Mucosa of rectum (tissue), 2 donors: ENCODE measurements around the gene GABRQ.

Experiments
- H3K27ac ChIP-seq, 2 donors: one replicate each; pipeline ENCODE4 v1.7.0; 2013; ENCODE audit warnings: inconsistent platforms in 2 of 2, low read depth in 2 of 2, low read length in 2 of 2
- H3K27me3 ChIP-seq, 2 donors: one replicate each; pipeline ENCODE4 v1.7.0; 2013; ENCODE audit warnings: low read length in 2 of 2; ENCODE audit not compliant: control insufficient read depth in 2 of 2, insufficient read depth in 2 of 2
- H3K36me3 ChIP-seq, 2 donors: one replicate each; pipeline ENCODE4 v1.7.0; 2013; ENCODE audit warnings: low read length in 2 of 2; ENCODE audit not compliant: control insufficient read depth in 2 of 2, insufficient read depth in 2 of 2
- H3K4me1 ChIP-seq, 2 donors: one replicate each; pipeline ENCODE4 v1.7.0; 2013; ENCODE audit warnings: low read length in 2 of 2, mild to moderate bottlenecking in 1 of 2; ENCODE audit not compliant: control insufficient read depth in 2 of 2, insufficient read depth in 2 of 2
- H3K4me3 ChIP-seq, 2 donors: one replicate each; pipeline ENCODE4 v1.7.0; 2013; ENCODE audit warnings: low read length in 2 of 2
- H3K9ac ChIP-seq, 2 donors: one replicate each; pipeline ENCODE4 v1.7.0; 2013; ENCODE audit warnings: low read length in 2 of 2, low read depth in 1 of 2, mild to moderate bottlenecking in 1 of 2
- H3K9me3 ChIP-seq, 2 donors: one replicate each; pipeline ENCODE4 v1.7.0; 2013; ENCODE audit warnings: low read length in 2 of 2; ENCODE audit not compliant: control insufficient read depth in 2 of 2
- donor health status: healthy.
- donor health status: Normal muscosa, but diverticular disease.

Gene GABRQ

GRCh38 chrX:152637649-152638442 lies at the start of gene GABRQ:
Gene GABRQ, plus strand, starts transcription at chrX:152637895. Its CDS starts 308 bp downstream, at chrX:152638203.
- Histone ChIP-seq H3K36me3 (no peaks in the 10 kb centered on the region), H3K9ac (no peak within 1 kb of the TSS), H3K4me3 (no peak within 1 kb of the TSS), H3K27me3 (peaks cover 9 to 14% of the 10 kb centered on the region in 2 donors), H3K27ac (no peak within 1 kb of the TSS), H3K4me1 (no peaks in the 10 kb centered on the region), H3K9me3 (no peaks in the 10 kb centered on the region)

- H3K9ac ChIP-seq = no peak overlapping the region
Measured at GRCh38 chrX:152588206-152588605, 49.5 kb upstream of the GABRQ start.

DNA sequence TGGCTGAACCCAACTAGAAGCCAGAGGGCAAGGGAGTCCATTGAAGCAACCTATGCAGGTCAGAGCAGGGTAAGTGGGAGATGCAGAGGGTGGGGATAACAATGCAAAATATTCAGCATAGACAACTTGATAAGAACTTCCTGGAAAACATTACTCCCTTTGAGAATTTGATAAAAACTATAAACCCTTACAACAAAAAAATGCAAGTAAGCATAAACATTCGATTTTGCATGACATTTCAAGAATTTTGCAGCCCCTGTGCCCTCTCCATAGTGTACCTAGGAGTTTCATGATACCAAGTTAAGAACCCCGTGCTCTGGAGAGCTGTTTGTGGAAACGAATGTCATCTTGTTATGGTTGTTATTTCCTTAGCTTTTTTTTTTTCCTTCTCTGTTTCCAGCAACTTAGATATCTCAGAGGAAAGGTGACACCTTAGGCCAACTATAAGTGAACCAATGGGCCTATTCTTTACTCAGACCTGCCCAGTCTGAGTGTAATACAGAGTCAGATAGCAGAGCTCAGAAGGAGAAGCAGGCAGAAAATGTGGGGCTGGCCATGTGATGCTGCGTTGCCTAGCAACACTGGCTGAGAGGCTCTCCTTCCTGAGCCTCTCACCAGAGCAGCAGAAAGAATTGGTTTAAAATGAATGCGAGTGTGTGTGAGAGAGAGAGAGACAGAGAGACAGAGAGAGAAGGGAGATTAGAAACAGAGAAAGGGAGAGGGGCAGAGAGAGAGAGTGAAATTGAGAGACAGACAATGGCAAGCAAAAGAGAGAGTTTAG lies 36.7 kb upstream of the GABRQ start:
- Histone ChIP-seq H3K27ac (no peak overlapping the region), H3K27me3 (no peaks in the 10 kb centered on the region), H3K4me1 (no peaks in the 10 kb centered on the region), H3K4me3 (no peak overlapping the region), H3K9me3 (no peaks in the 10 kb centered on the region), H3K9ac (no peak overlapping the region), H3K36me3 (no peaks in the 10 kb centered on the region)

More at GRCh38 chrX:152588206-152588605, 49.5 kb upstream of the GABRQ start:
- Histone ChIP-seq H3K4me3 (no peak overlapping the region), H3K4me1 (no peaks in the 10 kb centered on the region), H3K9me3 (no peaks in the 10 kb centered on the region), H3K27me3 (no peaks in the 10 kb centered on the region), H3K27ac (no peak overlapping the region), H3K36me3 (no peaks in the 10 kb centered on the region)

GRCh38 chrX:152601848-152602616 lies 35.7 kb upstream of the GABRQ start:
- no peaks in the 10 kb centered on the region for H3K27me3 ChIP-seq
- H3K9me3 ChIP-seq = no peaks in the 10 kb centered on the region
- H3K27ac ChIP-seq = no peak overlapping the region
- no peak overlapping the region for H3K9ac ChIP-seq
- no peak overlapping the region for H3K4me3 ChIP-seq
- no peaks in the 10 kb centered on the region for H3K36me3 ChIP-seq
- no peaks in the 10 kb centered on the region for H3K4me1 ChIP-seq

GRCh38 chrX:152614791-152615190 lies 22.9 kb upstream of the GABRQ start:
- peaks cover 0 to 2% of the 10 kb centered on the region in 2 donors for H3K27me3 ChIP-seq
- no peak overlapping the region for H3K9ac ChIP-seq
- no peak overlapping the region for H3K27ac ChIP-seq
- H3K9me3 ChIP-seq = no peaks in the 10 kb centered on the region
- no peaks in the 10 kb centered on the region for H3K36me3 ChIP-seq
- no peak overlapping the region for H3K4me3 ChIP-seq
- no peaks in the 10 kb centered on the region for H3K4me1 ChIP-seq

DNA sequence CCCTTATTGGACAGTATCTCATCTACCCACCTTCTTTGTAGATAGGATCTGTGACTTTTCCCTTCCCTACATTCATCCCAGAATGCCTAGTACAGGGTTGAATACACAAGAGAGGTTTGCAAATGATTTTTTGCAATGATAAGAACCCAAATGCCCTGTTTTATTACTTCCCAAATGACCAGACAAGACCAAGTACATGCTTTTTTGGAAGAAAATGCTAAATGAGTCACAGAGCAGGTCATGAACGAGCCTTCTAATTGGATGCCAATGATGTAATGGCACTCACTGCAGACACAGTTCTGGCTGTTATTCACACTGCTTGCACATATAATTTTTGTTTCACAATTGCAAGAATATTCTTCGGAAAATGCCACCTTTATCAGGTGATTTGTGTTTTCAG lies 17.8 kb upstream of the GABRQ start:
- H3K4me3 ChIP-seq = no peak overlapping the region

DNA sequence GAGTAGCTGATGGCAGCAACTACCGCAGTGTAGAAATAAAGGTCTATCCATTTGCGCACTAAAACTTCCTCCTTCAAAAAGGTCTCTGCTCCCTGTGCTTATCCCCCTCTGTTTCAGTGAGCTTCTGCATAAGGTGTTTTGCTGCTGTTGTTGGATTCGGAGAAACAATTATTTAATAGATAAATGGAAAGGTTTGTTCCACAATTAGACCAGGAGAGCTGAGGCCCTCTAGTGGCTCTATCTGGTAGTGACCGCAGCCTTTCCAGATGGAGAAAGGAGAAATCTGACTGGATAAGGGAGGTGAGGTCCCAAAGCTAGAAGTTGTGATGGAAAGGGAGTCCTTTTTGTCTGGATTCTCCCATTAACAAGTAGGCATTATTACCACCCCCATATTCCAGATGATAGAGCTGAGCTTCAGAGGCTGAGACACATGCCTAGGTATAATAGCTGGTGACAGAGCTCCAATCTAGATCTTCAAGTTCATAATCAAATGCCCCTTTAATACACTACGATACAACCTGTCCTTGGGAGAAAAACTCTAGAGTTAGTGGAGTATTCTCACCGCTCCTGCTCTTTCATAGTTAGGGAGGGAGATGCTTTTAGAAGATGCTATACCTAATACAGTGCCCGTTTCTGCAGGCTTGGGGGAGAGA lies 5.1 kb upstream of the GABRQ start:
- no peaks in the 10 kb centered on the region for H3K4me1 ChIP-seq
- no peak overlapping the region for H3K27ac ChIP-seq
- H3K27me3 ChIP-seq = peaks cover 0 to 4% of the 10 kb centered on the region in 2 donors
- H3K36me3 ChIP-seq = no peaks in the 10 kb centered on the region
- no peak overlapping the region for H3K4me3 ChIP-seq
- H3K9ac ChIP-seq = no peak overlapping the region
- H3K9me3 ChIP-seq = no peaks in the 10 kb centered on the region

More for the DNA sequence above, 17.8 kb upstream of the GABRQ start:
- Histone ChIP-seq H3K4me1 (no peaks in the 10 kb centered on the region), H3K27ac (no peak overlapping the region), H3K9ac (no peak overlapping the region), H3K36me3 (no peaks in the 10 kb centered on the region), H3K9me3 (no peaks in the 10 kb centered on the region), H3K27me3 (peaks cover 0 to 6% of the 10 kb centered on the region in 2 donors)

GRCh38 chrX:152635941-152636340 lies 1.8 kb upstream of the GABRQ start:
- Histone ChIP-seq H3K4me3 (no peak overlapping the region), H3K27ac (no peak overlapping the region), H3K9me3 (no peaks in the 10 kb centered on the region), H3K27me3 (peaks cover 5 to 14% of the 10 kb centered on the region in 2 donors), H3K4me1 (no peaks in the 10 kb centered on the region), H3K36me3 (no peaks in the 10 kb centered on the region), H3K9ac (no peak overlapping the region)

GRCh38 chrX:152638443-152638904 lies 779 bp downstream of the GABRQ start:
- no peaks in the 10 kb centered on the region for H3K4me1 ChIP-seq
- no peaks in the 10 kb centered on the region for H3K9me3 ChIP-seq
- H3K4me3 ChIP-seq = no peak overlapping the region
- no peaks in the 10 kb centered on the region for H3K36me3 ChIP-seq
- no peak overlapping the region for H3K27ac ChIP-seq
- H3K27me3 ChIP-seq = peaks cover 9 to 14% of the 10 kb centered on the region in 2 donors
- no peak overlapping the region for H3K9ac ChIP-seq
